ENCODE measurements around the gene AFM. TPM values are rescaled to one million over a fixed set of nuclear protein-coding genes. Genes with fewer than 3 reads are reported as not detected.

The AFM gene
- total and polyA plus RNA-seq, 2 of the 13 experiments (the other 11 are each of a cell fraction or from before 2014, with no cell fraction given): 0.13 to 1.8 TPM

- TF ChIP-seq, protein P1, sequence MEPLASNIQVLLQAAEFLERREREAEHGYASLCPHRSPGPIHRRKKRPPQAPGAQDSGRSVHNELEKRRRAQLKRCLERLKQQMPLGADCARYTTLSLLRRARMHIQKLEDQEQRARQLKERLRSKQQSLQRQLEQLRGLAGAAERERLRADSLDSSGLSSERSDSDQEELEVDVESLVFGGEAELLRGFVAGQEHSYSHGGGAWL (CRISPR knock-in tag; IDR thresholded peaks at IDR 0.05): no peak
- TF ChIP-seq ZMYM4 (CRISPR knock-in tag; IDR thresholded peaks at IDR 0.05): 0 out of 2 replicates have a peak, but pooled peaks have one; percentile 20
Observed at GRCh38 chr4:73458184-73459047, 23.1 kb upstream of the AFM start (continued).

GRCh38 chr4:73459048-73459421 lies 22.5 kb upstream of the AFM start:
- no peak for FAIRE-seq
- Histone ChIP-seq H3K27ac (ENCODE audit: extremely low read length, insufficient read depth, low read length) (no peak overlapping the region), H3K9me3 (ENCODE audit: low read length) (no peaks in the 10 kb centered on the region), H3K4me2 (ENCODE audit: low read depth, low read length) (no peak overlapping the region), H3K79me2 (ENCODE audit: insufficient read depth, low read length) (no peaks in the 10 kb centered on the region), H3K4me1 (ENCODE audit: insufficient read depth, low read length) (no peaks in the 10 kb centered on the region), H4K20me1 (ENCODE audit: insufficient read depth, low read length) (no peaks in the 10 kb centered on the region; the same call in 1 of the 2 replicates), H3K27me3 (ENCODE audit: control insufficient read depth in 1 of 2, insufficient read depth in 2 of 2, low read length in 2 of 2) (no peaks in the 10 kb centered on the region; a peak in 1 of 5 replicates), H2AFZ (ENCODE audit: low read length) (no peak overlapping the region), H3K36me3 (replicated peaks in 1 of 2; ENCODE audit: control insufficient read depth in 1 of 2, insufficient read depth in 2 of 2, low read length in 2 of 2) (peaks cover 0 to 6% of the 10 kb centered on the region in 2 experiments; a peak in 2 of 5 replicates), H3K4me3 (replicated peaks in 1 of 3; ENCODE audit: insufficient read depth in 1 of 3, low read depth in 2 of 3, low read length in 3 of 3) (no peak overlapping the region), H3K9ac (ENCODE audit: insufficient read depth, low read depth, low read length) (no peak overlapping the region)
- in situ Hi-C loops (cut with HindIII; ENCODE audit: extremely low pct_ligation_motif_present, low pct_unique_long_range_greater_than_20kb) (loop anchor here (25.0 kb wide), 1 partner anchor 103 kb away; no protein-coding TSS in a partner anchor), intact Hi-C loops (cut with micrococcal nuclease; ENCODE audit: unreplicated experiment) (no loop called here)
- ChIA-PET CTCF (ENCODE audit: low intra/inter-chr PET ratio, low total read pairs) (no interaction called here), POLR2A (interaction anchor here (0.9 kb wide), 1 partner anchor 9 kb away, joined by 5 read pairs; no protein-coding TSS in a partner anchor)
- peak; percentile 8 for ATAC-seq
- 63% methylated on average over 3 of the region's 3 CpGs for WGBS (ENCODE audit: low lambda C conversion rate)
- TF ChIP-seq, protein P2, sequence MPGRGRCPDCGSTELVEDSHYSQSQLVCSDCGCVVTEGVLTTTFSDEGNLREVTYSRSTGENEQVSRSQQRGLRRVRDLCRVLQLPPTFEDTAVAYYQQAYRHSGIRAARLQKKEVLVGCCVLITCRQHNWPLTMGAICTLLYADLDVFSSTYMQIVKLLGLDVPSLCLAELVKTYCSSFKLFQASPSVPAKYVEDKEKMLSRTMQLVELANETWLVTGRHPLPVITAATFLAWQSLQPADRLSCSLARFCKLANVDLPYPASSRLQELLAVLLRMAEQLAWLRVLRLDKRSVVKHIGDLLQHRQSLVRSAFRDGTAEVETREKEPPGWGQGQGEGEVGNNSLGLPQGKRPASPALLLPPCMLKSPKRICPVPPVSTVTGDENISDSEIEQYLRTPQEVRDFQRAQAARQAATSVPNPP (CRISPR knock-in tag; IDR thresholded peaks at IDR 0.05): 0 out of 2 replicates have a peak, but pooled peaks have one; percentile 8
- TF ChIP-seq HOXA3 (CRISPR knock-in tag; IDR thresholded peaks at IDR 0.05) (no peak), ZNF205 (CRISPR knock-in tag; IDR thresholded peaks at IDR 0.05) (no peak), TOPORS (CRISPR knock-in tag; IDR thresholded peaks at IDR 0.05) (no peak), KLF13 (CRISPR knock-in tag; IDR thresholded peaks at IDR 0.05) (no peak), POLR2A (IDR thresholded peaks at IDR 0.05; ENCODE audit: insufficient read depth in 1 of 2, low read depth in 2 of 2, low read length in 2 of 2) (peak in 1 of 2 experiments; percentile 57; a peak in 2 of 4 replicates), POLR2AphosphoS5 (IDR thresholded peaks at IDR 0.05; ENCODE audit: low read depth, low read length) (peak; percentile 72), TARDBP (CRISPR knock-in tag; IDR thresholded peaks at IDR 0.05) (peak; percentile 79; the same call in 1 of the 2 replicates), SIN3A (IDR thresholded peaks at IDR 0.05; ENCODE audit: borderline replicate concordance, low read depth, low read length) (0 out of 2 replicates have a peak, but pooled peaks have one; percentile 35), CBX2 (IDR thresholded peaks at IDR 0.05; ENCODE audit: low read depth, low read length) (no peak), CBX2 (CRISPR knock-in tag; IDR thresholded peaks at IDR 0.05; ENCODE audit: low read depth) (no peak)
- TF ChIP-seq, protein P3, sequence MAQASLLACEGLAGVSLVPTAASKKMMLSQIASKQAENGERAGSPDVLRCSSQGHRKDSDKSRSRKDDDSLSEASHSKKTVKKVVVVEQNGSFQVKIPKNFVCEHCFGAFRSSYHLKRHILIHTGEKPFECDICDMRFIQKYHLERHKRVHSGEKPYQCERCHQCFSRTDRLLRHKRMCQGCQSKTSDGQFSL (CRISPR knock-in tag; IDR thresholded peaks at IDR 0.05): no peak
- TF ChIP-seq, protein P4, sequence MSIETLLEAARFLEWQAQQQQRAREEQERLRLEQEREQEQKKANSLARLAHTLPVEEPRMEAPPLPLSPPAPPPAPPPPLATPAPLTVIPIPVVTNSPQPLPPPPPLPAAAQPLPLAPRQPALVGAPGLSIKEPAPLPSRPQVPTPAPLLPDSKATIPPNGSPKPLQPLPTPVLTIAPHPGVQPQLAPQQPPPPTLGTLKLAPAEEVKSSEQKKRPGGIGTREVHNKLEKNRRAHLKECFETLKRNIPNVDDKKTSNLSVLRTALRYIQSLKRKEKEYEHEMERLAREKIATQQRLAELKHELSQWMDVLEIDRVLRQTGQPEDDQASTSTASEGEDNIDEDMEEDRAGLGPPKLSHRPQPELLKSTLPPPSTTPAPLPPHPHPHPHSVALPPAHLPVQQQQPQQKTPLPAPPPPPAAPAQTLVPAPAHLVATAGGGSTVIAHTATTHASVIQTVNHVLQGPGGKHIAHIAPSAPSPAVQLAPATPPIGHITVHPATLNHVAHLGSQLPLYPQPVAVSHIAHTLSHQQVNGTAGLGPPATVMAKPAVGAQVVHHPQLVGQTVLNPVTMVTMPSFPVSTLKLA (IDR thresholded peaks at IDR 0.05): 0 out of 2 replicates have a peak, but pooled peaks have one; percentile 20
- TF ChIP-seq, protein P5, sequence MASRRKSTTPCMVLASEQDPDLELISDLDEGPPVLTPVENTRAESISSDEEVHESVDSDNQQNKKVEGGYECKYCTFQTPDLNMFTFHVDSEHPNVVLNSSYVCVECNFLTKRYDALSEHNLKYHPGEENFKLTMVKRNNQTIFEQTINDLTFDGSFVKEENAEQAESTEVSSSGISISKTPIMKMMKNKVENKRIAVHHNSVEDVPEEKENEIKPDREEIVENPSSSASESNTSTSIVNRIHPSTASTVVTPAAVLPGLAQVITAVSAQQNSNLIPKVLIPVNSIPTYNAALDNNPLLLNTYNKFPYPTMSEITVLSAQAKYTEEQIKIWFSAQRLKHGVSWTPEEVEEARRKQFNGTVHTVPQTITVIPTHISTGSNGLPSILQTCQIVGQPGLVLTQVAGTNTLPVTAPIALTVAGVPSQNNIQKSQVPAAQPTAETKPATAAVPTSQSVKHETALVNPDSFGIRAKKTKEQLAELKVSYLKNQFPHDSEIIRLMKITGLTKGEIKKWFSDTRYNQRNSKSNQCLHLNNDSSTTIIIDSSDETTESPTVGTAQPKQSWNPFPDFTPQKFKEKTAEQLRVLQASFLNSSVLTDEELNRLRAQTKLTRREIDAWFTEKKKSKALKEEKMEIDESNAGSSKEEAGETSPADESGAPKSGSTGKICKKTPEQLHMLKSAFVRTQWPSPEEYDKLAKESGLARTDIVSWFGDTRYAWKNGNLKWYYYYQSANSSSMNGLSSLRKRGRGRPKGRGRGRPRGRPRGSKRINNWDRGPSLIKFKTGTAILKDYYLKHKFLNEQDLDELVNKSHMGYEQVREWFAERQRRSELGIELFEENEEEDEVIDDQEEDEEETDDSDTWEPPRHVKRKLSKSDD (CRISPR knock-in tag; IDR thresholded peaks at IDR 0.05; ENCODE audit: low read depth): 0 out of 2 replicates have a peak, but pooled peaks have one; percentile 6
- DNase-seq (ENCODE audit: low spot score): no peak
- BruUV-seq (replicated peaks): no TSS peak
